KMS-11 (cell line): ENCODE data around the gene SRXN1.

Experiments used
- H2AFZ ChIP-seq: fragments of 200-600 bp; sonication (generic); 2 replicates; pipeline ENCODE4 v1.6.1; 2016; ENCODE audit warnings: antibody characterized with exemption, mixed run types, low read depth
- H3K27ac ChIP-seq: fragments of 200-600 bp; sonication (generic); 2 replicates; pipeline ENCODE4 v1.6.1; 2016; ENCODE audit warnings: mild to moderate bottlenecking, mixed run types
- H3K27me3 ChIP-seq: fragments of 200-600 bp; sonication (generic); 2 replicates; pipeline ENCODE4 v1.6.1; 2017; ENCODE audit warnings: mild to moderate bottlenecking, low read depth, mixed run types, moderate library complexity; ENCODE audit not compliant: insufficient read depth
- H3K36me3 ChIP-seq: fragments of 200-600 bp; sonication (generic); 2 replicates; pipeline ENCODE4 v1.6.1; 2017; ENCODE audit warnings: mild to moderate bottlenecking, mixed run types; ENCODE audit not compliant: insufficient read depth
- H3K4me1 ChIP-seq: fragments of 200-600 bp; sonication (generic); 2 replicates; pipeline ENCODE4 v1.6.1; 2016; ENCODE audit warnings: mild to moderate bottlenecking, low read depth, mixed run types; ENCODE audit not compliant: poor library complexity, severe bottlenecking
- H3K4me2 ChIP-seq: fragments of 200-600 bp; sonication (generic); 2 replicates; pipeline ENCODE4 v1.7.0; 2016; ENCODE audit warnings: mild to moderate bottlenecking, mixed run types
- H3K4me3 ChIP-seq: fragments of 200-600 bp; sonication (generic); IDR thresholded peaks from 2 replicates; pipeline ENCODE4 v1.6.1; 2017; ENCODE audit warnings: low read depth, low read length, mixed read lengths; ENCODE audit not compliant: insufficient read depth
- H3K79me2 ChIP-seq: fragments of 200-600 bp; sonication (generic); 2 replicates; pipeline ENCODE4 v1.6.1; 2016; ENCODE audit warnings: low read depth, mixed run types; ENCODE audit not compliant: insufficient read depth
- H3K9ac ChIP-seq: fragments of 200-600 bp; sonication (generic); 2 replicates; pipeline ENCODE4 v1.6.1; 2016; ENCODE audit warnings: mild to moderate bottlenecking, mixed run types
- H4K20me1 ChIP-seq: fragments of 200-600 bp; sonication (generic); 2 replicates; pipeline ENCODE4 v1.6.1; 2016; ENCODE audit warnings: mild to moderate bottlenecking, mixed run types; ENCODE audit not compliant: insufficient read depth
- CTCF ChIP-seq: fragments of 200-600 bp; sonication (generic); conservative IDR thresholded peaks from 2 replicates; pipeline ENCODE4 v1.6.1; 2017; ENCODE audit warnings: low read depth, mild to moderate bottlenecking, antibody characterized with exemption, low read length, moderate library complexity, mixed read lengths

SRXN1 gene

GRCh38 chr20:658202-658601, 5.2 kb upstream of the SRXN1 start:
- H3K4me2 ChIP-seq: no peak overlapping the region
- TF ChIP-seq CTCF: no peak
- H3K4me3 ChIP-seq: no peak overlapping the region
- H3K36me3 ChIP-seq: no peaks in the 10 kb centered on the region
- H2AFZ ChIP-seq: no peak overlapping the region
- H3K27ac ChIP-seq: no peak overlapping the region
- no peaks in the 10 kb centered on the region for H3K27me3 ChIP-seq
- H3K9ac ChIP-seq: no peak overlapping the region
- H3K79me2 ChIP-seq: no peaks in the 10 kb centered on the region
- peaks cover 9% of the 10 kb centered on the region for H3K4me1 ChIP-seq
- H4K20me1 ChIP-seq: no peaks in the 10 kb centered on the region

GRCh38 chr20:655726-656624, 3.0 kb upstream of the SRXN1 start:
- Histone ChIP-seq H3K36me3 (no peaks in the 10 kb centered on the region), H3K4me3 (no peak overlapping the region), H3K4me2 (no peak overlapping the region), H3K9ac (no peak overlapping the region), H3K27me3 (no peaks in the 10 kb centered on the region), H3K79me2 (peaks cover 18% of the 10 kb centered on the region), H3K27ac (no peak overlapping the region), H2AFZ (no peak overlapping the region), H3K4me1 (peaks cover 14% of the 10 kb centered on the region), H4K20me1 (no peaks in the 10 kb centered on the region)
- no peak for TF ChIP-seq CTCF

- peak overlapping the region; percentile 99; the same call in 1 of the 2 replicates for H3K4me2 ChIP-seq
- H3K27ac ChIP-seq: no peak overlapping the region
- peak overlapping the region; percentile 88; the same call in 1 of the 2 replicates for H3K9ac ChIP-seq
- no peaks in the 10 kb centered on the region for H4K20me1 ChIP-seq
- H3K4me1 ChIP-seq: peaks cover 14% of the 10 kb centered on the region
- no peak overlapping the region for H3K4me3 ChIP-seq
- H2AFZ ChIP-seq: peak overlapping the region; percentile 87; the same call in 1 of the 2 replicates
- H3K79me2 ChIP-seq: peaks cover 24% of the 10 kb centered on the region
- no peaks in the 10 kb centered on the region for H3K27me3 ChIP-seq
- no peaks in the 10 kb centered on the region; the same call in 1 of the 2 replicates for H3K36me3 ChIP-seq
- no peak for TF ChIP-seq CTCF
Observed at GRCh38 chr20:654417-654750, 1.4 kb upstream of the SRXN1 start.

- no peak overlapping the region for H3K4me3 ChIP-seq
- H3K27ac ChIP-seq: peak overlapping the region; percentile 62
- H3K27me3 ChIP-seq: no peaks in the 10 kb centered on the region
- H3K4me2 ChIP-seq: peak overlapping the region; percentile 99
- H3K36me3 ChIP-seq: no peaks in the 10 kb centered on the region; the same call in 1 of the 2 replicates
- H3K4me1 ChIP-seq: peaks cover 14% of the 10 kb centered on the region
- peak overlapping the region; percentile 88 for H3K9ac ChIP-seq
- no peaks in the 10 kb centered on the region for H4K20me1 ChIP-seq
- H3K79me2 ChIP-seq: peaks cover 24% of the 10 kb centered on the region
- no peak for TF ChIP-seq CTCF
- peak overlapping the region; percentile 87 for H2AFZ ChIP-seq
Observed at GRCh38 chr20:653590-654416, 803 bp upstream of the SRXN1 start.
